Chondrocyte (in vitro differentiated cells): Measurements from ENCODE around the gene PAQR3. TPM values are rescaled to one million over a fixed set of nuclear protein-coding genes. Genes with fewer than 3 reads are reported as not detected.

ENCODE experiments used
- DNase-seq: peaks from one replicate; pipeline ENCODE4 v3.0.0; 2021; ENCODE audit warnings: mixed read lengths, low spot score
- H3K27ac Mint-ChIP-seq: one replicate; pipeline ENCODE4 v1.8.0; 2021; ENCODE audit warnings: mild to moderate bottlenecking, moderate library complexity, mixed read lengths; ENCODE audit not compliant: unreplicated experiment
- H3K27me3 Mint-ChIP-seq: 2 replicates; pipeline ENCODE4 v1.8.0; 2021; ENCODE audit warnings: low read depth, mixed read lengths
- H3K36me3 Mint-ChIP-seq: 2 replicates; pipeline ENCODE4 v1.8.0; 2021; ENCODE audit warnings: low read depth, mixed read lengths
- H3K4me1 Mint-ChIP-seq: 2 replicates; pipeline ENCODE4 v1.8.0; 2021; ENCODE audit warnings: low read depth, mild to moderate bottlenecking, mixed read lengths
- H3K4me3 Mint-ChIP-seq: one replicate; pipeline ENCODE4 v1.8.0; 2021; ENCODE audit warnings: mild to moderate bottlenecking, moderate library complexity, mixed read lengths; ENCODE audit not compliant: unreplicated experiment
- H3K9me3 Mint-ChIP-seq: 2 replicates; pipeline ENCODE4 v1.8.0; 2021; ENCODE audit warnings: low read depth, mixed read lengths
- total RNA-seq: library from RNA; stranded (reverse); gene quantifications from 3 replicates; pipeline ENCODE4 v1.2.1, GENCODE V29; 2021
- TF ChIP-seq, protein P1 (sequence below): fragments of 200-600 bp; sonication (generic); IDR thresholded peaks from 2 replicates; pipeline ENCODE4 v1.5.0; 2021; ENCODE audit warnings: antibody characterized with exemption, mild to moderate bottlenecking, moderate library complexity

The PAQR3 gene
- total RNA-seq, 1 donor from 2014 or later, result 13.8 TPM

DNA sequence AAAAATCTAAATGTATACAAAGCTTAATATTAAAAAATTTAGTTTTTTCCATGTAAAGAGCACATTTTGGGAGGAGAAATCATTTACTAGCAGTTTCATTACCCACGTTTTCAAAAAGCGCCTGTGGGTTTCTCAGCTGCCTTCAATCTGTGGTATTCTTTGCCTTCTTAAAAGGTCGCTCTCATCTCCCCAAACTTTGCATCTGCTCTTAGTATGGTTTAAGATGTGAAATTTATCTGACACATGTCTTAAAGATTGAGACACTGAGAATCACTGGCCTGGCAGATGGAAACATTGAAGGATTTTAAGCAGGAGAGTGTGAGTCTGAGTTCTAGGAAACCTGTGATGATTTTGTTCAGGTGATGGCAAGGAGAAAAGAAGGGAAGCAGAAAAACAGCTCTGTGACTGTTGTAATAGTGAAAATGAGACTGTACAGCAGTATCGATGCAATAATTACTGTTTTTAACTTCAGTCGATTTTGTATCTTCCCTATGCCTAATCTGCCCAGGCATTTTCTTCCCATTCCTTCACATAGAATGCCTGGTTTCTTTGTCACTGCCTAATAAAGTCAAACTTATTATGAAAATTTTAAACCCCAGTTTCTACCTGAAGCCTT, 75.9 kb downstream of the PAQR3 start:
- Mint-ChIP-seq H3K27me3 (no peaks in the 10 kb centered on the region), H3K9me3 (no peaks in the 10 kb centered on the region), H3K4me1 (peaks cover 6% of the 10 kb centered on the region), H3K4me3 (no peak overlapping the region), H3K27ac (no peak overlapping the region), H3K36me3 (peaks cover 7% of the 10 kb centered on the region)
- DNase-seq, result no peak
- TF ChIP-seq, protein P1, sequence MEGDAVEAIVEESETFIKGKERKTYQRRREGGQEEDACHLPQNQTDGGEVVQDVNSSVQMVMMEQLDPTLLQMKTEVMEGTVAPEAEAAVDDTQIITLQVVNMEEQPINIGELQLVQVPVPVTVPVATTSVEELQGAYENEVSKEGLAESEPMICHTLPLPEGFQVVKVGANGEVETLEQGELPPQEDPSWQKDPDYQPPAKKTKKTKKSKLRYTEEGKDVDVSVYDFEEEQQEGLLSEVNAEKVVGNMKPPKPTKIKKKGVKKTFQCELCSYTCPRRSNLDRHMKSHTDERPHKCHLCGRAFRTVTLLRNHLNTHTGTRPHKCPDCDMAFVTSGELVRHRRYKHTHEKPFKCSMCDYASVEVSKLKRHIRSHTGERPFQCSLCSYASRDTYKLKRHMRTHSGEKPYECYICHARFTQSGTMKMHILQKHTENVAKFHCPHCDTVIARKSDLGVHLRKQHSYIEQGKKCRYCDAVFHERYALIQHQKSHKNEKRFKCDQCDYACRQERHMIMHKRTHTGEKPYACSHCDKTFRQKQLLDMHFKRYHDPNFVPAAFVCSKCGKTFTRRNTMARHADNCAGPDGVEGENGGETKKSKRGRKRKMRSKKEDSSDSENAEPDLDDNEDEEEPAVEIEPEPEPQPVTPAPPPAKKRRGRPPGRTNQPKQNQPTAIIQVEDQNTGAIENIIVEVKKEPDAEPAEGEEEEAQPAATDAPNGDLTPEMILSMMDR, result no peak

DNA sequence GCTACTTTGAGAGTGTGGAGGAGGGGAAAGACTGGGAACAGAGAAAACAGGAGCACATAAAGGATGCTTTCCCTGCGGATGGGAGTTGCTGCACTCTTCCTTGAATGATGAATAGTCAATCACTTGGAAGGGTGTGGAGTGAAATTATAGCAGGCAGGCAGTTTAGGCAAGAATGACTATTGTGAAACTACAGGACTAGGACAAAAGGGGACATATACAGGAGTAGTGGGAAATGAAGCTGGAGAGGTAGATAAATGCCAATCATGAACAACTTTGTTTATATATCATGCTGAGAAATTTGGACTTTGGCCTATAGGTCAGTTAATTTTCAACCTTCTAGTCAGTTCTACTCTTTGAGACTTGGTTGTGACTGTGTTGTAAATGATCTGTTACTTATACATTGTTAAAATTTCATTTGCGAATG, 76.9 kb downstream of the PAQR3 start:
- Mint-ChIP-seq H3K4me3 (no peak overlapping the region), H3K27ac (no peak overlapping the region)

More for the DNA sequence above, 76.9 kb downstream of the PAQR3 start:
- Mint-ChIP-seq H3K9me3 (no peaks in the 10 kb centered on the region), H3K4me1 (peaks cover 10% of the 10 kb centered on the region), H3K36me3 (peaks cover 5% of the 10 kb centered on the region), H3K27me3 (no peaks in the 10 kb centered on the region)
- TF ChIP-seq, protein P1, result no peak
- no peak for DNase-seq

Other genes with a start within 250 kb of the PAQR3 start
- gene BMP2K, start 163.1 kb downstream of the PAQR3 start, total RNA-seq, result 18.3 to 21.7 TPM (median 20.8 TPM) in 3 replicates